CD4-positive, alpha-beta T cell treated with Interleukin-6 for 4 hours (primary cell): ENCODE data around the gene OR7C1.
A peak's percentile ranks its signal among the peaks of the same experiment; 100 is the strongest.
"Not testable (repeated sequence)": the region's sequence is repeated elsewhere in the genome, so short reads cannot be mapped to it uniquely, and the experiment has no call there.

ENCODE experiments used
- DNase-seq: peaks from one replicate; pipeline ENCODE4 v3.0.0-alpha.2; 2020; ENCODE audit warnings: mixed read lengths

OR7C1 gene

GRCh38 chr19:14835011-14835410, at the start of gene OR7C1, which contains the start of gene OR7A5:
TSS of gene OR7C1 (minus strand) at chr19:14835185. CDS start at chr19:14800136, 35,049 bp downstream.
TSS of gene OR7A5 (minus strand) at chr19:14835185. CDS start at chr19:14828241, 6,944 bp downstream.
- no peak for DNase-seq

- no peak for DNase-seq
Observed at GRCh38 chr19:14871619-14872230, 36.7 kb upstream of the OR7C1 start.

- DNase-seq, result no peak
Observed at GRCh38 chr19:14868497-14868896, 33.5 kb upstream of the OR7C1 start.

- DNase-seq, result no peak
Observed at GRCh38 chr19:14848822-14849221, 13.8 kb upstream of the OR7C1 start, which contains the start of gene OR7A10. TSS of gene OR7A10 (minus strand) at chr19:14848922. CDS start at chr19:14841877, 7,045 bp downstream.

- DNase-seq, result no peak
Observed at GRCh38 chr19:14843578-14843977, 8.6 kb upstream of the OR7C1 start.

- DNase-seq, result no peak
Observed at GRCh38 chr19:14843169-14843568, 8.2 kb upstream of the OR7C1 start.

- DNase-seq, result no peak
Observed at GRCh38 chr19:14840206-14840605, 5.2 kb upstream of the OR7C1 start.

- no peak for DNase-seq
Observed at GRCh38 chr19:14837391-14837790, 2.4 kb upstream of the OR7C1 start.

- DNase-seq, result no peak
Observed at GRCh38 chr19:14830702-14831101, 4.3 kb downstream of the OR7C1 start.

- DNase-seq, result no peak
Observed at GRCh38 chr19:14826006-14826405, 9.0 kb downstream of the OR7C1 start.

GRCh38 chr19:14821937-14822336, 13.0 kb downstream of the OR7C1 start:
- no peak for DNase-seq

GRCh38 chr19:14818588-14818987, 16.4 kb downstream of the OR7C1 start:
- DNase-seq, result no peak

GRCh38 chr19:14817052-14817451, 17.9 kb downstream of the OR7C1 start:
- no peak for DNase-seq

- DNase-seq, result no peak
Observed at GRCh38 chr19:14814982-14815652, 19.9 kb downstream of the OR7C1 start.

- no peak for DNase-seq
Observed at GRCh38 chr19:14809272-14810057, 25.5 kb downstream of the OR7C1 start.

- no peak for DNase-seq
Observed at GRCh38 chr19:14804765-14805164, 30.2 kb downstream of the OR7C1 start.

GRCh38 chr19:14798760-14799159, 36.2 kb downstream of the OR7C1 start:
- no peak for DNase-seq

GRCh38 chr19:14796021-14796420, 39.0 kb downstream of the OR7C1 start:
- no peak for DNase-seq

- no peak for DNase-seq
Observed at GRCh38 chr19:14795078-14795721, 39.8 kb downstream of the OR7C1 start.

- DNase-seq, result not testable (repeated sequence)
Observed at GRCh38 chr19:14792250-14792649, 42.7 kb downstream of the OR7C1 start.

- peak; percentile 5 for DNase-seq
Observed at GRCh38 chr19:14786421-14786851, 48.5 kb downstream of the OR7C1 start.

- not testable (repeated sequence) for DNase-seq
Observed at GRCh38 chr19:14785102-14785793, 49.7 kb downstream of the OR7C1 start.
